Measurements from ENCODE around the gene FILIP1L.

- TF ChIP-seq EP300 (IDR thresholded peaks at IDR 0.05; ENCODE audit: borderline replicate concordance in 1 of 2, low read depth in 2 of 2, low read length in 2 of 2) = no peak
- no peak for TF ChIP-seq CTCF (IDR thresholded peaks at IDR 0.05; ENCODE audit: control extremely low read depth in 1 of 3, insufficient read depth in 1 of 3, low read depth in 1 of 3, low read length in 3 of 3)
- no peak for TF ChIP-seq CREB1 (IDR thresholded peaks at IDR 0.05)
- no peak for TF ChIP-seq USF2 (IDR thresholded peaks at IDR 0.05; ENCODE audit: low read length)
- TF ChIP-seq CEBPB (IDR thresholded peaks at IDR 0.05; ENCODE audit: low read depth, low read length) = no peak
- no peak for TF ChIP-seq POLR2A (IDR thresholded peaks at IDR 0.05; ENCODE audit: control extremely low read depth in 1 of 2, low read depth in 2 of 2, low read length in 2 of 2)
Measured at GRCh38 chr3:99837715-99838114, 276.6 kb downstream of the FILIP1L start.

Data from H1 (cell line).